GM13976 (cell line): ENCODE measurements around the gene FGG.

Source experiments
- DNase-seq: peaks from one replicate; pipeline ENCODE4 v3.0.0; 2012; ENCODE audit warnings: low spot score
- in situ Hi-C: fragments of 300-500 bp; cut with MboI; formaldehyde crosslinking; loops from one replicate; pipeline ENCODE4 v1.12.0; 2022; ENCODE audit warnings: low sequenced_read_pairs, mixed read lengths, inconsistent platforms; ENCODE audit not compliant: unreplicated experiment
- TF ChIP-seq, protein P1 (sequence below): IDR thresholded peaks from 2 replicates; pipeline ENCODE4 v1.5.1; 2012; ENCODE audit warnings: borderline replicate concordance, mild to moderate bottlenecking; ENCODE audit not compliant: insufficient read depth; ENCODE audit errors: extremely low read depth, missing control alignments, control extremely low read depth

The FGG gene

DNA sequence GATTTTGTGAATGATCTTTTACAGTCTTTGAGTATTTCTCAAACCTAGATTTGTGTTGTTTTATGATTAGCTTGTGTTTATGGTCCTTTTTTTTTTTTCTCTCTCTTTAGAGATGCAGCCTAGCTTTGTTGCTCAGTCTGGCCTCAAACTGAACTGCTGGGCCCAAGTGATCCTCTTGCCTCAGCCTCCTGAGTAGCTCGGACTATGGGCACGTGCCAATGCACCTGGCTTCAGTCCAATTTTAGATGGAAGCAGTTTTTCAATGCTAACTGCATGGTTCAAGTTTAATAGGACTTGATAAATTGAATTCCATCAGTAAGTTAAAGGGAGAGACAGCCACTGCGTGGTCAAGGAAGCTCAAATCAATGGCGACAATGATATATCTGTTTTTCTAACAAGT lies 3.8 kb upstream of the FGG start:
- TF ChIP-seq, protein P1, sequence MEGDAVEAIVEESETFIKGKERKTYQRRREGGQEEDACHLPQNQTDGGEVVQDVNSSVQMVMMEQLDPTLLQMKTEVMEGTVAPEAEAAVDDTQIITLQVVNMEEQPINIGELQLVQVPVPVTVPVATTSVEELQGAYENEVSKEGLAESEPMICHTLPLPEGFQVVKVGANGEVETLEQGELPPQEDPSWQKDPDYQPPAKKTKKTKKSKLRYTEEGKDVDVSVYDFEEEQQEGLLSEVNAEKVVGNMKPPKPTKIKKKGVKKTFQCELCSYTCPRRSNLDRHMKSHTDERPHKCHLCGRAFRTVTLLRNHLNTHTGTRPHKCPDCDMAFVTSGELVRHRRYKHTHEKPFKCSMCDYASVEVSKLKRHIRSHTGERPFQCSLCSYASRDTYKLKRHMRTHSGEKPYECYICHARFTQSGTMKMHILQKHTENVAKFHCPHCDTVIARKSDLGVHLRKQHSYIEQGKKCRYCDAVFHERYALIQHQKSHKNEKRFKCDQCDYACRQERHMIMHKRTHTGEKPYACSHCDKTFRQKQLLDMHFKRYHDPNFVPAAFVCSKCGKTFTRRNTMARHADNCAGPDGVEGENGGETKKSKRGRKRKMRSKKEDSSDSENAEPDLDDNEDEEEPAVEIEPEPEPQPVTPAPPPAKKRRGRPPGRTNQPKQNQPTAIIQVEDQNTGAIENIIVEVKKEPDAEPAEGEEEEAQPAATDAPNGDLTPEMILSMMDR: no peak
- in situ Hi-C loops: loop anchor here (5.0 kb wide), 1 partner anchor 64 kb away; the partner anchor contains the start of gene PLRG1
- no peak for DNase-seq

DNA sequence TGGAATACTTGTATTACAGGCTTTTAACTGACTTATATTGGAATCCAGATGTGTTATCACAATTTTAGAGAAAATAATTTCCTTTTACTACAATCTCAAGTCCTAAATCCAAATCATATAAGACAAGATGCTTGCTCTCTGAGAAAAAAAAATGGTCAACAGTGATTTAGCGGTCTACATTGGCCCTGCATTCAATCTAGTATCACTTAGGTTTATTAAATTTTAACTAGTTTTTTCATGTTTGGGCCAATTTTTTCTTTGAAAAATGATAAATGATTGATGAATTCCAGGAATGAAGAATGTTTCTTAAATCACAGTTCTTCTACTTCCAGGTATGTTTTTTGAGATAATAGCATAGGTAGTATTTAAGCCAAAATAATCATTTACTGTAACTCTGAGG lies 2.8 kb upstream of the FGG start:
- TF ChIP-seq, protein P1: no peak
- DNase-seq: no peak
- in situ Hi-C loops: loop anchor here (5.0 kb wide), 1 partner anchor 63 kb away; the partner anchor contains the start of gene PLRG1

DNA sequence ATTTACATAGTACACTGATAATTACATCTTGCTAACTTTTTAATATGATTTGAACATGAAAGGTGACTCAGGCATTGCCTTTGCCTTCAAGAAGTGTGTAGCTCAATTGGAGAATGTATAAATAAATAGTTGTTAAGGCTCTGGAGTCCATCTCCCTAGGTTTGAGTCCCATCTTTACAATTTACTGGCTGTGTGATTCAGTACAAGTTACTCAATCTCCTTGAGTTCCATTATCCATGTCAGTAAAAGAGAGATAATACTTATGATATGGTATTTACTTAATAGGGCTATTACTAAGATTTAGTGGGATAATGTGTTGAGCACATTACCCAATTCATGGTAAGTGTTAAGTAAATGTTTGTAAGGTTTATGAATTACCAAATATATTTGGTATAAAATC lies 1.9 kb upstream of the FGG start:
- DNase-seq: no peak
- in situ Hi-C loops: no loop called here
- TF ChIP-seq, protein P1: no peak

DNA sequence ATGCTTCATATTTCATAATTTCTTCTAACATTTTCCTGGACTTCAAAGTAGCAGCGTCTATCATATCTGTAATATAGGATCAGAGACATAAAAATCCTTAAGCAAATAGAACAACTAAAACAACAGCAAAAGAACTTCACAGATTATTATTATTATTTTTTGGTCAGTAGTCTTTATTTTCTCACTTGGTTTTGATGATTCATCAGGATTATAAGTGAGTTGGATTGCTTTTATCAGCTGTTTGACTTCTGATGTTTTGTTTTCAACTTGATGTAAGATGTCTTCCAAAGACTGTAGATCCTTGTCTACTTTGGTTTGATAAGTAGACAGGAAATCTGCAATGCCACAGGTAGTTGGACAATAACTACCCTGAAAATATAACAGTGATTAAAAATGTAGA lies 623 bp downstream of the FGG start:
- TF ChIP-seq, protein P1: no peak
- no peak for DNase-seq
- in situ Hi-C loops: no loop called here

DNA sequence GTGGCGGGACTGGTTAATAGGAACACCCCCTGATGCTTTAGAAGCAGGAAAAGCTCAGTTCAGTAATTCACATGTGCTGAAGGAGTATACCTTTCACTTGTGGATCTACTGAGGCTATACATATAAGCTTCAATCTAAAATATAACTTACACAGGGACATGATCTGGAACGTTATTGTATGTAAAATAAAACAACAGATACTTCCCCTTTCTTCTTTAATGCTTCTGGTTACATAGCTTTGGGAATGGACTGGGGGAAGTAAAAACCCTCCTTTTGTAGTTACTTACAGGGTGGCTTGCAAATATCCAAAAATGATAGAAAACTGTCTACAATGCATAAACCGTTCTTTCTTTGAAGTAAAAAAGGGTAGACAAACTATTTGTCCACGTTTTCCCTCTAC lies 1.9 kb downstream of the FGG start:
- in situ Hi-C loops: no loop called here
- DNase-seq: no peak
- TF ChIP-seq, protein P1: no peak

DNA sequence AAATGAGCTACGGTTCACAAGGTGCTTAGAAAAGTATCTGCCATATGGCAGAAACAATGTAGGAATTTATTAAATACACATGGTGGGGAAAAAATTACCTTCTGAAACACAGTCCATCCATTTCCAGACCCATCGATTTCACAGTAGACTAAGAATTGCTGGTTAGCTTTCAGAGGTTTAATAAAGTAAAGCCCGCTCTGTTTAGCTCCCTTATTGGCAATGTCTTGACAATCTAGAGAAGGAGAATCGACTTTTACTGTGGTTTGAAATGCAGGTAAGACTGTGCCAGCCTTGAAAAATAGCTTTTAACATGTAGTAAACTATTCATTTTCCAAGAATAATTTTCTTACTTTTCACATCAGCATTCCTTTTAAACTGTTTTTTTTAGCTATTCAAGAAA lies 2.9 kb downstream of the FGG start:
- in situ Hi-C loops: no loop called here
- TF ChIP-seq, protein P1: no peak
- DNase-seq: no peak

DNA sequence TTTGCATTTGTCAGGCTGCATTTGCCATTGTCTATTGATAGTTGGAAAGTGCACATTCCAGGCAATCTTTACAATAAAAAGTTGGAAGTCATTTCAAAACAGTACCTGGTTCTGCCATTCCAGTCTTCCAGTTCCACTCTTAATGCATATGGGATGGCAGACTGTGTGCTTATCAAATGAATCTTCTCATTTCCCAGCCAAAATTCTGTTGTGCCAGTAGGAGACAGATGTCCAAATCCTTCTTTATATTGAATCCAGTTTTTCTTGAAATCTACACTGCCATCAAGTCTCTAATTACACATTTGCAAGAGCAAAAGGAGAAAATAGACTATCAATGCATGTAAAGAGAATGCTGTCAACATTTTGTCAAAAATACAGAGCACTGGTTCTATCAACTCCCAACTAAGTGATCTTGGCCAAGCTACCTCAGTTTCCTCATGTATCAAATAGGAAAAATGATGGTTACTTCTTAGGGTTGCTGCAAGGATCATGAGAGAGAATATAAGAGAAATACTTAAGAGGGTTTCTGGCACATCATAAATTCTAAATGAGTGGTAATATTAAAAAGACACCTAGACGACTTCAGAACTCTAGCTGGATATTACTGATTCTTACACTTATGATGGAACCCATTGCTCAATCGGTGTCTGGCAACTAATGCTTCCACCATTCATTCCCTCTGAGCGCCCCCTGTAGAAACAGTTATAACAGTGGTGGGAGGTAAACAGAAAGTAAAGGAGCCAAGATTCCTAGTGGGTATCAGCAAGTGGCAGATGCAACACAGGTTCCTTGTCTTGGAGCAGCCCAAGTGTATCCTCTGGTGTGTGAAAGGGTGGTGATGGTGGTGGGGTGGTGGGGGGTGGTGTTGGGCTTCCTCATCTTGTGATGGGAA lies 3.8 kb downstream of the FGG start:
- no peak for DNase-seq
- in situ Hi-C loops: no loop called here

More for the DNA sequence above, 3.8 kb downstream of the FGG start:
- TF ChIP-seq, protein P1: no peak
